NCI-H2227 treated with DMSO at 0.1 percent for 48 hours (cell line): Measurements from ENCODE around the gene SMNDC1.

Experiments
- DNase-seq: peaks from one replicate; lab custom pipeline; 2025; lab: John Stamatoyannopoulos, UW

Gene SMNDC1

DNA sequence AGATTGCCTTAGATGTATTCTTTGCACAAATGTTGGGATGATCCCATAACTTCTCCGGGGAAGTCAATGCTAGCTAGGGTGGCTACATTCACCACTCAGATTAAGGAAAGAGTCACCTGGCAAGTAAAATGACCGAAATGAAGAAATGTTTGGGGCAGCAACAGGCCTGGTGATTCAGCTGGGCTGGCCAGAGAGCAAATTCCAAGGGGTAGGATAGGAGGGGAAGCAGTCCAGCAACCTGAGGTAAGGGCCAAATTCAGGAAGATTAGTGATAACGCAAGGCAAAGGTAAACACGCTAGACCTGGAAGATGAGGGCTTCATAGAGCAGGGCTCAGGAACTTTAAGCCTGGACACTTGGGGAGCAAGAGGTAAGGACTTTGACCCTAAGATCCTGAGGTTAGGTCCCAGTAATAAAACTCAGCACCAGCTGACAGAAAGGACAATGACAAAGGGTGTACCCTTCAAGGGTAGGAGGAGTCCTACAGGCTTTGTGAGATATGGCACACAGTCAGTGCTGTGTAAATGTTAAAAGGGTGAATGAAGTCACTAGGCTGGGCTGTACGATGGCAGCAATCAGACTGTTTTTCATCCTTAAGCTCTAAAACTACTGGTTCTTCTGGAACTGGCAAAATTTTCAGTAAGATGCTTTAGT is 22.7 kb upstream of the SMNDC1 start:
- DNase-seq: no peak

DNA sequence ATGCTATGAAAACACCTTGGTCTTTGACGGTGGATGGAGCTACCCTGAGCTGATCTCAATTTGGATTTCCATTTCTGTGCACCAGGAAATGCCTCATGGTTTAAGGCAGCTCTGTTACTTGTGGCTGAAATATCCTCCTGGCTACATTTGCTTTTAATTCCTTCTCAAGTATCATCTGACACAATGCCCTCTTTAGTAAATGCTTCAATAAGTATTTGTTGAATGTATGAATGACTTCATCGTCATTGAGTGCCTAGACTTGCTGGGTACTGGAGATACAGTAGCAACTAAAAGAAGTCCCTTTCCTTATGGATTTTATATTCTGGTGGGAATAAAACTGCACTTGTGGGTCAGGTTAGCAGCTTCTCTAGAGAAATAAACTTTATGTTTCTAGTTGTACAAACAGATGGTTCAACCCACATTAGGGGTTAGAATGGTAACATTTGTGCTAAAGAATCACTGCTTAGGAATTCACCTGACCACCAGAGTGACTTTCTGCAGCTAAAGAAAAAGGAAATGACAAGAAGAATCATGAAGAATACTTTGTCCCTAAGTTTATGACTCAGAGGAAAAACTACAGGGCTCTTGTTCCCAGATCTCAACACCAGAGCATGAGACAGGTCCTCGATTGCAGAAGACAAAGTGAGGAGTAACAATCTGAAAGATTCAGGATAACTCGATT is 21.8 kb upstream of the SMNDC1 start:
- DNase-seq: no peak

GRCh38 chr10:110324805-110325280 is 20.1 kb upstream of the SMNDC1 start:
- no peak for DNase-seq

DNA sequence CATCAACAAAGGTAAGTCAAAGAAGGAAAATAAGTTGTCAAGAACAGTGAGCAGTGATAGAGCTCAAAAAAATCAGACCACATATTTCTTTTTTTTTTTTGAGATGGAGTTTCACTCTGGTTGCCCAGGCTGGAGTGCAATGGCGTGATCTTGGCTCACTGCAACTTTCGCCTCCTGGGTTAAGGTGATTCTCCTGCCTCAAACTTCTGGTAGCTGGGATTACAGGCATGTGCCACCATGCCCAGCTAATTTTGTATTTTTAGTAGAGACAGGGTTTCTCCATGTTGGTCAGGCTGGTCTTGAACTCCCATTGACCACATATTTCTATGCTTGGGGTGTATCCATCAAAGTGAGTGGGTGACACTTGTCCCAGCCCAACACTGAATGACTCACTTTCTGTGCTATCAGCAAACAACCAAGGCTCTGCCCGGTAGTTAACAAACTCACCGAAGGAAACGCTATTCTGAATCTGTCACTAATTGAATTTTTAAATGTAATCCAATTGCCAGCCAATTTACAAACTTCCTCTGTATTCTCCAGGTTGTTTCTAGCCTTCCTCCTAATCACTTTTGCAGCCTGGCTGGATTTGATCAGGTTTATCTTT is 19.6 kb upstream of the SMNDC1 start:
- DNase-seq: no peak

- no peak for DNase-seq
Observed at GRCh38 chr10:110323503-110323902, 18.8 kb upstream of the SMNDC1 start.

DNA sequence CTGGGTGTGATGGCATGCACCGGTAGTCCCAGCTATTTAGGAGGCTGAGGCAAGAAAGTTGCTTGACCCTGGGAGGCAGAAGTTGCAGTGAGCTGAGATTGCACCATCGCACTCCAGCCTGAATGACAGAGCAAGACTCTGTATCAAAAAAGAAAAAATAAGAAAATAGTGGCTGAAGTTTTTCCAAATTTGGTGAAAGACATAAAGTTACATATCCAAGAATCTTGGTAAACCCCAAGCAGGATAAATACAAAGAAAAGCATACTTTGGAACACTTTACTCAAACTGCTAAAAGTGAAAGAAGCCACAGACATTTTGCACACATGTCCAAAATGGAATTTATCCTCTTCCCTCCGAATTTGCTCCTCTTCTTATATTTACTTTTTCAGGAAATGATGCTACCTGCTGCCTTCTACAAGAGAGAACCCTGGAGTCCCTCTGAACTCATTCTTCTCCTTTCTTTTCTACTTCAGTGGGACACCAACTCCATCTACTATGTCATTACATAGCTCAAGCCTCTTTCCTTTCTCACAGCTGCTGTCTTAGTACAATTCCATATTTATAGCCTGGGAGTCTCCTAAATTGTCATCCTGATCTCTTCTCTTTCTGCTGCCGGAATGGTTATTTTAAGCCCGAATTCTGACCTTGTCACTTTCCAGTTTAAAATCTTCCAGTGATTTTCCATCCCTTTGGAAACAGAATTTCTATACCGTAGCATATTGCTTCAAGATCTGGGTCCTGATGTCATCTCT is 17.3 kb upstream of the SMNDC1 start:
- no peak for DNase-seq

DNA sequence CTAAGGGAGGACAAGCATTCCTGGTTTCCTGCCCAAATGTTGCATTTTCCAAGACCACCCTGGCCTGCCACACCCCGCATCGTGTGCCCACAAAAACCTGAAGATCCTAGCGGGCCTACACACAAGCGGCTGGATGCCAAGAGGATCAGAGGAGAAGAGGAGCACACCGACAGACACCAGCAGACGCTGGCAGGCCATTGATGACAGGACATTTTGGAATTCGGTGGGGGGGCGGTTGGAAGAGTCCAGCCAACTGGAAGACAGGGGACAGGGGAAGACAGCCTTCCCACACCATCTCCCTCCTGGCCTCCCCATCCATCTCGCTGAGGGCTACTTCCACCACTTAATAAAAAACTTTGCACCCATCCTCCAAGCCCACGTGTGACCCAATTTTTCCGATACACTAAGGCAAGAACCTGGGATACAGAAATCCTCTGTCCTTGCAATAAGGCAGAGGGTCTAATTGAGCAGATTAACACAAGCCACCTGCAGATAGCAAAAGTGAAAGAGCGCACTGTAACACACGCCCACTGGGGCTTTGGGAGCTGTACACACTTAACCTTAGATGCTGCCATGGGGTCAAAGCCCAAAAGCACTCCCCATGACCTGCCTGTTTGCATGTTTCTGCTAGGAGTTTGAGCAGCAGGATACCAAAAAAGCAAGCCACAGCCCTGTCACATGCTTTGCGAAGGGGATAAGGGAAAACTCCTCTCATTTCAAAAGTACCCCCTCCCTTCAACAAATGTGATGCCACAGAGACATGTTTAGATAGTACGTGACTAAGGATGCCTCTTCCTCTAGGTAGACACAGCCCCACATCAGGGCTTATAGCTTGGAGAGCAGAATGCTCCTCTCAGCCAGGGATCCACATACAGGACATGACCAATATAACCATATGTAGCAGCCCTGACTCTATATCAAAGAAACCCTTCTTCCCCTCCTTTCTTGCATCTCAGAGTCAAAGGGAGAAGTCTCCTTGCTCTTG is 13.4 kb upstream of the SMNDC1 start:
- DNase-seq: no peak

DNA sequence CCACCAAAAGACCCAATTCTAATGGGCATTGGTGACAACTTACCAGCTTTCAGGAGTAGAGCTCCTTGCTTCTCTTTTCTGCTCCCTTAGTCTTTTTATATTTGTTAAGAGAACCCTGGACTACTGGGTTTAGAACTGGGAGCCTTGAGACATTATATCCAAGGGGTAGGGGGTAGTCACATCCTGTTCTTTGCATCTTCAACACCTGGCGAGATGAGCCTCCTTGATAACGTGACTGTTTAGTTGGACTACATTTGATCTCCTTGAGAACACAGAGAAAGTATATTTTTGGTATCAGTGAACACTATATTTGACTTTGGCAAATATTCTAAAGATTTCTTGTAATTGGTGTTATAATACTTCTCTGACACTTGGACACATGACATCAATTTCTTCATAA is 9.0 kb upstream of the SMNDC1 start:
- DNase-seq: no peak

- DNase-seq: no peak
Observed at GRCh38 chr10:110312206-110312605, 7.5 kb upstream of the SMNDC1 start.

GRCh38 chr10:110311357-110311949 is 6.7 kb upstream of the SMNDC1 start:
- peak; percentile 44 for DNase-seq

DNA sequence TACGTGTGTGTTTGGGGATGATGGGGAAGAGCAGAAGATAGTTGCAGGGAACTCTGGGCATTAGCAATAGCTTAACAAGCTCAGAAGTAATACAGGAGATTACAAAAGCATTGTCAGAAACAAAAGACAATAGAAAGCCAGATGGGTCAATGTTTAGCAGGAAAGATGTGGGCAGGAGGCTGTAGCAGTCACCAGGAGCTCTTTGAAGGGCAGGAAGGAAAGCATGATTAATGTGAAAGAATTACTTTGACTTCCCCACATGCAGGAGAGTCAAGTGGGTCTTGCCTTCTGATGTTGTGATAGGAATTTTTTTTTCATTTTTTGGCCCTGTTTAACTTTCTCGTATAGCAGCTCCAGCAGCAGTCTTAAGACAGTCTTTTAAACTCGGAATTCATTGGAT is 6.0 kb upstream of the SMNDC1 start:
- DNase-seq: no peak

GRCh38 chr10:110307805-110308204 is 3.1 kb upstream of the SMNDC1 start:
- DNase-seq: no peak

- no peak for DNase-seq
Observed at GRCh38 chr10:110306452-110306768, 1.7 kb upstream of the SMNDC1 start.

DNA sequence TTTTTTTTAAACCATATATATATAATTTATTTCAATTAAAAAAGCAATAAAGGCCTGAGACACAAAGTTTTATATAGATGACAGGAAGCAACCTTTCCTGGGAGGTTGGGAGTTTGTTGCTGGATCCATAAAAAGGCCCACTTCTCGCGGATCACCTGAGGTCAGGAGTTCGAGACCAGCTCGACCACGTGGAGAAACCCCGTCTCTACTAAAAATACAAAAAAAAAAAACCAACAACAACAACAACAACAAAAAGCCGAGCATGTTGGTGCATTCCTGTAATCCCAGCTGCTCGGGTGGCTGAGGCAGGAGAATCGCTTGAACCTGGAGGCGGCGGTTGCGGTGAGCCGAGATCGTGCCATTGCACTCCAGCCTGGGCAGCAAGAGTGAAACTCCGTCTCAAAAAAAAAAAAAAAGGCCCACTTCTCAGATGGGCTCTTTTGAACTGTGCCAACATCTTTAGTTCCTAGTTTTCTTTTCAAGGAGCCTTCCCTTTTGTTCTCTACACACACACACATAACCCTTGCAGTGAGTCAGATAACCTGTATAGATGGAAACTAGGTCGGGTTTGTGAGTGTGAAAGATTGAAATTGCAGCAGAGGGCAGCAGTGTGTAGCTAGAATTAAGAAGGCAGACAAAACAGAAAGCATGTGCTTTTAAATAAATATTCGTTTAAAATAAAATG is 1.2 kb upstream of the SMNDC1 start:
- DNase-seq: peak; percentile 61

DNA sequence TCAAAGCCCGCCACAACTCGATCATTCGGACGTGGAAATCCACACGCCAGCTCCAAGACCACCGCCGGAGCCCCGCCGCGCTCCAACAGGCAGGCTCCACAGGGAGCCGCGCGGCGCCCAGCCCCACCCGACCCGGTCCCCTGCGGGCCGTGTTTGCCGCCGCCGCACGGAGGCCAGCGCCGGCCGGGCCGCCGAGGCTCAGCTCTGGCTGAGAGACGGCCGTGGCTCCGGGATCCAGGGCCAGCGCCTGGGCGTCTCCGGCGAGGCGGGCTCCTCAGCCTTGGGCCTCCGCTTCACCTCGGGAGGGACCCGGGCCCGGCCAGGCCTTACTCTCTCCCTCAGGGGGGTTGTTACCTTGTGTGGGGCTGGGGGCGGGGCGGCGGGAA is 333 bp downstream of the SMNDC1 start:
- DNase-seq: no peak

- no peak for DNase-seq
Observed at GRCh38 chr10:110303681-110304080, 1.0 kb downstream of the SMNDC1 start.

- DNase-seq: no peak
Observed at GRCh38 chr10:110300486-110300986, 4.2 kb downstream of the SMNDC1 start.

DNA sequence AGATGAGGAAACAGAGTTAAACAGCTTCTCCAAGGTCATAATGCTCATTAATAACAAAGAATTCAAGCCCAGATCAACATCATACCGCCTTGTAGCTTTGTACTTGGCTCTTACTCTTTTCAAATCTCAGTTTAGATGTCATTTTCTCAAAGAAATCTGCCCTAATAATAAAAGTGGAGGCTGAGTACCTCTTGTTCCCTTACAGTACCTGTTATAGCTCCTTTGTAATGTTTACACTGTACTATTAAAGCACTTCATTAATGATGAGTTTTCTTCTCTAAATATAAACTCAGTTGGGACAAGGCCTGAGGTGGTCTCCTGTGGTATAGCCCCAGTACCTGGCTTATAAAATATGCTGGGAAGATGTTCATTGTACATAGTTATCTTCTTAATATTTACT is 7.8 kb downstream of the SMNDC1 start:
- no peak for DNase-seq

DNA sequence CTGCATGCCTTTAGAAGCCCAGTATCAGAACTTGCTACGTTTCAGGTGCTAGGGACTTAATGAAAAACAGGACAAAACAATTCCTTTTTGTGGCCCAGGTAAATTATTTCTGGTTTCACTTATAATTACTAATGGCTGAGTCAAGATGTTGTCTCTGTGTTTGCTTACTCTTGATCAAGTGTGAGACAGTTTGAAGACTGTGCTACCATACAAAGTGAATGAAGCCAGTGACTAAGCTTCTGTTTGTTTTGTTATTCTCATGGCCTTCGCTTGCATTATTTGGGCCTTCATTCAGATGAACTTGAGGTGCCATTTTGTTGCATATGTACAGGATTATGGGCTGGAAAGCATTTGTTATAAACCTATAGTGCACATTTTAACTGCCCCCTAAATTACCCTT is 17.9 kb downstream of the SMNDC1 start:
- no peak for DNase-seq

DNA sequence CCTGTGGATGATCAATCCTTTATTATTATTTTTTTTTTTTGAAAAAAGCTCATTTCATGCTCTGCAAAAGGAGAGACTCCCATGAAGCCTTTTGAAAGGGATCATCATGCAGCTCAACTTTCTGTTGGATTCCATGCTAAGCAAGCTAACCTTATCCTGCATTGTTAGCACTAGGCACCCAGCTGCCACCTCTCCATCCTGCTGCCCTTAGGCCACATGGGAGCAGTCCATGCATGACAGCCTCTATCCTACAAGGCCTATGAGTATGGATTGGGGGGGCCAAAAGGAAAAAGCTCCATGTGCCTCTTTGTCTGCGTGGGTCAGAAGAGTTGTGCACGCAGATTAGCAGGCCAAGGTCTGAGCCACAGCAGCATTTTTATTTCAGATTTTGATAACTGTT is 19.2 kb downstream of the SMNDC1 start:
- DNase-seq: no peak
